Sigmoid colon (tissue), 3 donors: ENCODE data around the gene PIK3R6.

Experiments used
- CTCF ChIP-seq, 4 experiments: fragments of 450-650 bp in 3 of 4; fragments of 200-600 bp in 1 of 4; IDR thresholded peaks; one replicate each; pipeline ENCODE4 v1.5.1; 2016 to 2019; ENCODE audit warnings: antibody characterized with exemption in 4 of 4, mild to moderate bottlenecking in 3 of 4, moderate library complexity in 2 of 4
- POLR2A ChIP-seq, 2 donors: fragments of 450-650 bp; IDR thresholded peaks; one replicate each; pipeline ENCODE4 v1.6.1; 2016; ENCODE audit warnings: antibody characterized with exemption in 2 of 2, mild to moderate bottlenecking in 2 of 2, moderate library complexity in 2 of 2

GRCh38 chr17:8839410-8839935 is 28.0 kb downstream of the PIK3R6 start:
- TF ChIP-seq CTCF (IDR thresholded peaks at IDR 0.05) (no peak), POLR2A (IDR thresholded peaks at IDR 0.05) (no peak)
